ENCODE data around the gene C19orf33.

DNA sequence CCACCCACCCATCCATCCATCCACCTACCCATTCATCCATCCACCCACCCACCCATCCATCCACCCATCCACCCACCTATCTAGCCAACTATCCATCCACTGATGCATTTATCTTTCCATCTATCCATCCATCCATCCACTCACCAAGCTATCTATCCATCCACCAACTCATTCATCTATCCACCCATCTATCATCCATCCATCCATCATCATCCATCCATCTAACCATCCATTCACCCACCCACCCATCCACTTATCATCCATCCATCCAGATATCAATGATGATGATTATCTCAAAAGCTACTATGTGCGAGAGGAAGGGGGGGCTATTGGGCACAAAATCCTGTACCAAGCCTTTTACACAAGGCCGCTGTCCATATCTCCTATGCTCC is 6.2 kb downstream of the C19orf33 start:
- TF ChIP-seq POLR2A (IDR thresholded peaks at IDR 0.05) (no peak), POLR2AphosphoS5 (IDR thresholded peaks at IDR 0.05) (no peak), EP300 (IDR thresholded peaks at IDR 0.05) (no peak)
- TF ChIP-seq, protein P1, sequence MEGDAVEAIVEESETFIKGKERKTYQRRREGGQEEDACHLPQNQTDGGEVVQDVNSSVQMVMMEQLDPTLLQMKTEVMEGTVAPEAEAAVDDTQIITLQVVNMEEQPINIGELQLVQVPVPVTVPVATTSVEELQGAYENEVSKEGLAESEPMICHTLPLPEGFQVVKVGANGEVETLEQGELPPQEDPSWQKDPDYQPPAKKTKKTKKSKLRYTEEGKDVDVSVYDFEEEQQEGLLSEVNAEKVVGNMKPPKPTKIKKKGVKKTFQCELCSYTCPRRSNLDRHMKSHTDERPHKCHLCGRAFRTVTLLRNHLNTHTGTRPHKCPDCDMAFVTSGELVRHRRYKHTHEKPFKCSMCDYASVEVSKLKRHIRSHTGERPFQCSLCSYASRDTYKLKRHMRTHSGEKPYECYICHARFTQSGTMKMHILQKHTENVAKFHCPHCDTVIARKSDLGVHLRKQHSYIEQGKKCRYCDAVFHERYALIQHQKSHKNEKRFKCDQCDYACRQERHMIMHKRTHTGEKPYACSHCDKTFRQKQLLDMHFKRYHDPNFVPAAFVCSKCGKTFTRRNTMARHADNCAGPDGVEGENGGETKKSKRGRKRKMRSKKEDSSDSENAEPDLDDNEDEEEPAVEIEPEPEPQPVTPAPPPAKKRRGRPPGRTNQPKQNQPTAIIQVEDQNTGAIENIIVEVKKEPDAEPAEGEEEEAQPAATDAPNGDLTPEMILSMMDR (IDR thresholded peaks at IDR 0.05), result no peak
